HepG2 (cell line): Measurements from ENCODE around the gene PIGR. TPM values are rescaled to one million over a fixed set of nuclear protein-coding genes. Genes with fewer than 3 reads are reported as not detected.

Experiments
- ARHGAP35 ChIP-seq: sonication (generic); formaldehyde crosslinking; IDR thresholded peaks from 2 replicates; pipeline ENCODE4 v1.9.0; 2022; ENCODE audit warnings: mild to moderate bottlenecking, inconsistent platforms, moderate library complexity, missing genetic modification reagents, borderline replicate concordance
- ATF4 ChIP-seq, 2 experiments: fragments of 450-650 bp in 1 of 2; sonication (generic) in 1 of 2; formaldehyde crosslinking; IDR thresholded peaks; 2 replicates each; pipeline versions ENCODE4 v1.5.0 to v1.8.0; 2020 to 2022; ENCODE audit warnings: mild to moderate bottlenecking in 1 of 2, missing genetic modification reagents in 1 of 2
- DZIP1 ChIP-seq: sonication (generic); formaldehyde crosslinking; IDR thresholded peaks from 2 replicates; pipeline ENCODE4 v1.5.0; 2020; ENCODE audit warnings: mild to moderate bottlenecking, missing genetic modification reagents
- NFKB2 ChIP-seq: sonication (generic); formaldehyde crosslinking; IDR thresholded peaks from 2 replicates; pipeline ENCODE4 v1.4.0; 2020; ENCODE audit warnings: missing genetic modification reagents, borderline replicate concordance
- PAXIP1 ChIP-seq: sonication (generic); formaldehyde crosslinking; conservative IDR thresholded peaks from 2 replicates; pipeline ENCODE4 v1.4.0; 2020; ENCODE audit warnings: mild to moderate bottlenecking, missing genetic modification reagents, moderate library complexity
- ZFYVE20 ChIP-seq: sonication (generic); formaldehyde crosslinking; IDR thresholded peaks from 2 replicates; pipeline ENCODE4 v1.8.0; 2023; ENCODE audit warnings: low read depth, mild to moderate bottlenecking, moderate library complexity, missing genetic modification reagents, borderline replicate concordance
- ZNF256 ChIP-seq: sonication (generic); formaldehyde crosslinking; conservative IDR thresholded peaks from 2 replicates; pipeline ENCODE4 v1.4.0; 2020; ENCODE audit warnings: missing genetic modification reagents
- ZNF788 ChIP-seq: sonication (generic); formaldehyde crosslinking; IDR thresholded peaks from 2 replicates; pipeline ENCODE4 v1.5.0; 2020; ENCODE audit warnings: mild to moderate bottlenecking, missing genetic modification reagents, borderline replicate concordance
- polyA plus RNA-seq, 8 experiments: library from polyadenylated mRNA; depleted of rRNA in 3 of 8; stranded (reverse) in 7 of 8; unstranded in 1 of 8; fragments of >200 nt; fragmentation: Illumina TruSeq in 4 of 8; extraction: Trizol in 4 of 8; gene quantifications; 2 replicates each; pipeline versions ENCODE4 v1.2.1 to v1.2.3, GENCODE V29; 2011 to 2016; ENCODE audit warnings: low read depth in 4 of 8, missing spikeins in 1 of 8, mixed read lengths in 1 of 8; ENCODE audit not compliant: insufficient read depth in 1 of 8
- total RNA-seq, 5 experiments: library from RNA; depleted of rRNA; stranded (reverse); fragments of >200 nt; fragmentation: Illumina TruSeq; extraction: Trizol; gene quantifications; 2 replicates each; pipeline ENCODE4 v1.2.3, GENCODE V29; 2016; ENCODE audit warnings: low read depth in 1 of 5

Gene PIGR
- total and polyA plus RNA-seq, 2 of the 13 experiments (the other 11 are each of a cell fraction or from before 2014, with no cell fraction given), result not detected

GRCh38 chr1:206929524-206929923 is 16.7 kb downstream of the PIGR start (continued):
- TF ChIP-seq ZFYVE20, result no peak
- TF ChIP-seq ZNF788 (CRISPR knock-in tag), result no peak
- no peak for TF ChIP-seq ARHGAP35
- TF ChIP-seq PAXIP1 (CRISPR knock-in tag), result no peak
- no peak for TF ChIP-seq DZIP1 (CRISPR knock-in tag)
- TF ChIP-seq ATF4 (CRISPR knock-in tag; IDR thresholded peaks at IDR 0.05), result no peak
- no peak for TF ChIP-seq NFKB2 (CRISPR knock-in tag)
- no peak for TF ChIP-seq ZNF256 (CRISPR knock-in tag)
